Rectal smooth muscle tissue (tissue), 1 donor: ENCODE results near the gene PDE1A.

Source experiments
- H3K27ac ChIP-seq: one replicate; pipeline ENCODE4 v1.7.0; 2013; ENCODE audit warnings: low read depth, low read length, inconsistent platforms
- H3K27me3 ChIP-seq: one replicate; pipeline ENCODE4 v1.7.0; 2013; ENCODE audit warnings: low read length; ENCODE audit not compliant: control insufficient read depth, insufficient read depth
- H3K36me3 ChIP-seq: one replicate; pipeline ENCODE4 v1.7.0; 2013; ENCODE audit warnings: low read length; ENCODE audit not compliant: control insufficient read depth, insufficient read depth
- H3K4me1 ChIP-seq: one replicate; pipeline ENCODE4 v1.7.0; 2013; ENCODE audit warnings: low read length; ENCODE audit not compliant: control insufficient read depth, insufficient read depth
- H3K4me3 ChIP-seq: one replicate; pipeline ENCODE4 v1.7.0; 2013; ENCODE audit warnings: low read length
- H3K9ac ChIP-seq: one replicate; pipeline ENCODE4 v1.7.0; 2013; ENCODE audit warnings: low read length

The PDE1A gene

GRCh38 chr2:182210669-182211068, 216.2 kb downstream of the PDE1A start:
- no peaks in the 10 kb centered on the region for H3K4me1 ChIP-seq
- H3K4me3 ChIP-seq, result no peak overlapping the region
- no peaks in the 10 kb centered on the region for H3K27me3 ChIP-seq
- no peaks in the 10 kb centered on the region for H3K36me3 ChIP-seq
- no peak overlapping the region for H3K27ac ChIP-seq
- no peak overlapping the region for H3K9ac ChIP-seq

- H3K4me3 ChIP-seq, result no peak overlapping the region
- no peak overlapping the region for H3K27ac ChIP-seq
- H3K27me3 ChIP-seq, result no peaks in the 10 kb centered on the region
- no peaks in the 10 kb centered on the region for H3K4me1 ChIP-seq
- no peaks in the 10 kb centered on the region for H3K36me3 ChIP-seq
- H3K9ac ChIP-seq, result no peak overlapping the region
Observed at GRCh38 chr2:182208421-182208820, 218.4 kb downstream of the PDE1A start.

GRCh38 chr2:182207049-182207746, 219.6 kb downstream of the PDE1A start:
- H3K36me3 ChIP-seq, result no peaks in the 10 kb centered on the region
- H3K27ac ChIP-seq, result no peak overlapping the region
- no peak overlapping the region for H3K4me3 ChIP-seq
- no peaks in the 10 kb centered on the region for H3K4me1 ChIP-seq
- H3K27me3 ChIP-seq, result no peaks in the 10 kb centered on the region
- H3K9ac ChIP-seq, result no peak overlapping the region

GRCh38 chr2:182197529-182197928, 229.3 kb downstream of the PDE1A start:
- Histone ChIP-seq H3K4me1 (no peaks in the 10 kb centered on the region), H3K9ac (no peak overlapping the region), H3K27me3 (no peaks in the 10 kb centered on the region), H3K27ac (no peak overlapping the region), H3K4me3 (no peak overlapping the region), H3K36me3 (no peaks in the 10 kb centered on the region)

- Histone ChIP-seq H3K4me3 (no peak overlapping the region), H3K4me1 (no peaks in the 10 kb centered on the region), H3K27ac (no peak overlapping the region), H3K9ac (no peak overlapping the region), H3K27me3 (no peaks in the 10 kb centered on the region), H3K36me3 (no peaks in the 10 kb centered on the region)
Observed at GRCh38 chr2:182193291-182193690, 233.5 kb downstream of the PDE1A start.

- Histone ChIP-seq H3K4me3 (no peak overlapping the region), H3K4me1 (no peaks in the 10 kb centered on the region), H3K27ac (no peak overlapping the region), H3K27me3 (no peaks in the 10 kb centered on the region), H3K36me3 (no peaks in the 10 kb centered on the region), H3K9ac (no peak overlapping the region)
Observed at GRCh38 chr2:182191061-182191460, 235.8 kb downstream of the PDE1A start.

- H3K36me3 ChIP-seq, result no peaks in the 10 kb centered on the region
- no peak overlapping the region for H3K4me3 ChIP-seq
- H3K9ac ChIP-seq, result no peak overlapping the region
- H3K27me3 ChIP-seq, result no peaks in the 10 kb centered on the region
- no peaks in the 10 kb centered on the region for H3K4me1 ChIP-seq
- H3K27ac ChIP-seq, result no peak overlapping the region
Observed at GRCh38 chr2:182187130-182187529, 239.7 kb downstream of the PDE1A start.

- no peaks in the 10 kb centered on the region for H3K4me1 ChIP-seq
- H3K27ac ChIP-seq, result no peak overlapping the region
- no peak overlapping the region for H3K9ac ChIP-seq
- H3K36me3 ChIP-seq, result no peaks in the 10 kb centered on the region
- H3K27me3 ChIP-seq, result no peaks in the 10 kb centered on the region
- H3K4me3 ChIP-seq, result no peak overlapping the region
Observed at GRCh38 chr2:182186132-182186735, 240.6 kb downstream of the PDE1A start.

GRCh38 chr2:182182436-182182835, 244.4 kb downstream of the PDE1A start:
- H3K27me3 ChIP-seq, result no peaks in the 10 kb centered on the region

GRCh38 chr2:182181381-182181780, 245.5 kb downstream of the PDE1A start:
- Histone ChIP-seq H3K36me3 (no peaks in the 10 kb centered on the region), H3K9ac (no peak overlapping the region), H3K27me3 (no peaks in the 10 kb centered on the region), H3K4me1 (no peaks in the 10 kb centered on the region), H3K4me3 (no peak overlapping the region), H3K27ac (no peak overlapping the region)

More at GRCh38 chr2:182182436-182182835, 244.4 kb downstream of the PDE1A start:
- H3K4me1 ChIP-seq, result no peaks in the 10 kb centered on the region
- H3K4me3 ChIP-seq, result no peak overlapping the region
- no peak overlapping the region for H3K9ac ChIP-seq
- no peaks in the 10 kb centered on the region for H3K36me3 ChIP-seq
- H3K27ac ChIP-seq, result no peak overlapping the region

- Histone ChIP-seq H3K27me3 (no peaks in the 10 kb centered on the region), H3K4me3 (no peak overlapping the region), H3K36me3 (no peaks in the 10 kb centered on the region), H3K4me1 (no peaks in the 10 kb centered on the region), H3K27ac (no peak overlapping the region), H3K9ac (no peak overlapping the region)
Observed at GRCh38 chr2:182179176-182179575, 247.7 kb downstream of the PDE1A start.

GRCh38 chr2:182173944-182174622, 252.8 kb downstream of the PDE1A start:
- H3K4me3 ChIP-seq, result no peak overlapping the region
- no peak overlapping the region for H3K27ac ChIP-seq
- no peaks in the 10 kb centered on the region for H3K4me1 ChIP-seq
- no peak overlapping the region for H3K9ac ChIP-seq
- no peaks in the 10 kb centered on the region for H3K36me3 ChIP-seq
- H3K27me3 ChIP-seq, result no peaks in the 10 kb centered on the region
